ENCODE data around the gene PARP15.

PARP15 gene

DNA sequence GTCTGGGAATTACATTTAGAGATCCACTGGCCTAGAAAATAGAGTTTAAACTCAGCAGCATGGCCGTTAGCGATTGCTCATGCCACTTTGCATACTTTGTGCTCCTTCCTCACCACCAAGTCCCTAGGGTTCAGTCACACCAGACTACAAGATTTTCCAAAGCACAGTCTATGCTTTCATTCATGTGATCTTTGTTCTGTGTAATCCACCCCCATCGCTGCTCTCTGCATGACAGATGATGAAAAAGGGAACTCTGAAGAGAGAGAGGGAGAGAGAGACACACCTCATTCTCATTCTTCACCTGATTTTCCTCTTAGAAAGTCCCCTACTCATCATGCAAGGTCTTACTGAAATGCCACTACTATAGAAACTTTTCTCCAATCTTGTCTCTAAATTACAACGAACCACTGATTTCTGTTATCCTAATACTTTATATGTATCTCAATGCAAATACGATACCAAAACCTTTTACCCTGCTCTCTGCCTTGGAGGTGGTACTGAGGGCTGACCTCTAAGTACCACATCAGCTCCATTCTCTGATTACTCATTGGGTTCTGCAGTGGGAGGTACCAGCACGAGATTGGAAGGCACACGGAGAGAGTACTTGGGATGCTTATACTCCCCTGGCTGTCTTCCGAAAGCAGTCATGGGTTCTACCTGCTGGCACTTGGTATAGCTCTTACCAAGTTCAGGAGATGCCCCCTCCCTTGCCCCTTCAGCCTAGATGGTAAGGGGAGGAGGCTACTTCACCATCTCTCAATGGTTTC lies 1.1 kb upstream of the PARP15 start:
- peak; percentile 34 to 52 for DNase-seq

DNA sequence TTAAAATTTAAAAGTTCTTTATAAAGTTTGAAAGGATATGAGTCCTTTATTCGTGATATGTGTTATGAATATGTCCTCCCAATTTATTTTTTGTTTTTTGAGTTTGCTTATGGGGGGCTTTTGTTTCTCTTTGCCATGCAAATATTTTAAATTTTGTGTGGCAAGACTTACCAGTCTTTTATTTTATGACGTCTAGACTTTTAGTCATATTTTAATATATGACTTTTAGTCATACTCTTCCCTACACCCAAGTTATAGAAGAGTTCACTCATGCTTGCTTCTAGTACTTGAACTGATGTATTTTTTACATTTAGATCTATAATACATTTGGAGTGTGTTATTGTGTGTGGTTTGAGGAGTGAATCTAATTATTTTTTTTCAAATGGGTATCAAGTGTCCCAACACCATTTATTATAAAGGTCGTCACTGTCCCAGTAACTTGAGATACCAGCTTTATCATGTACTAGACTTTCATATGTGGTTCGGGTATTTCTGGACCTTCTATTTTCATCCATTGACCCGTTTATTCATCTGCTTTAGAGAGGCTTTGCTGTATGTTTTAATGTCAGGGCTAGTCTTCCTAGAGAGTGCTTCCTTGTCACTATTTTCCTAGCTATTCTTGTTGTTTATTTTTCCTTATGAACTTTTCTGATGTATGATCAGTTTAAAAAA lies 755 bp downstream of the PARP15 start:
- no peak for DNase-seq

DNA sequence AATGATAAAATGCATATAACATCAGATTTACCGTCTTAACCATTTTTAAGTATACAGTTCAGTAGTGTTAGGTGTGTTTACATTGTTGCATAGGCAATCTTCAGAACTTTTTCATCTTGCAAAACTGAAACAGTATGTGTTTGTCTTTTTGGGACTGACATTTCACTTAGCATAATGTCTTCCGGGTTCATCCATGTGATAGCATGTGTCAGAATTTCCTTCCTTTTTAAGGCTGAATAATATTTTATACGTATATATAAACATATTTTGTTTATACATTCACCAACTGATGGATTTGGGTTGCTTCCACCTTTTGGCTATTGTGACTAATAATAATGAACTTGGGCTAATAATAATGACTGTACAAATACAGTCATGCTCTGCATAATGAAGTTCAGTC lies 3.0 kb downstream of the PARP15 start:
- no peak for DNase-seq

DNA sequence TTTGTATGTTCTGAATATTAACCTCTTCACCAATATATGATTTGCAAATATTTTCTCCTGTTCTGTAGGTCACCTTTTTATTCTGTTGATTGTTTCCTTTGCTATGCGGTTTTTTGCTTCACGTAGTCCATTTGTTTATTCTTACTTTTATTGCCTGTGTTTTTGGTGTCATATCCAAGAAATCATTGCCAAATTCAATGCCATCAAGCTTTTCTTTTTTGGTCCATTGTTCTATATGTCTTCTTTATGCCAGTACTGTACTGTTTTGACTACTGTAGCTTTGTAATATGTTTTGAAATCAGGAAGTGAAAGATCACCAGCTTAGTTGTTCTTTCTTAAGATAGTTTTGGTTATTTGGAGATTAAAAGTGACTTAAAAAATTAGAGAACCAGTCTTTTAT lies 4.2 kb downstream of the PARP15 start:
- DNase-seq = no peak

DNA sequence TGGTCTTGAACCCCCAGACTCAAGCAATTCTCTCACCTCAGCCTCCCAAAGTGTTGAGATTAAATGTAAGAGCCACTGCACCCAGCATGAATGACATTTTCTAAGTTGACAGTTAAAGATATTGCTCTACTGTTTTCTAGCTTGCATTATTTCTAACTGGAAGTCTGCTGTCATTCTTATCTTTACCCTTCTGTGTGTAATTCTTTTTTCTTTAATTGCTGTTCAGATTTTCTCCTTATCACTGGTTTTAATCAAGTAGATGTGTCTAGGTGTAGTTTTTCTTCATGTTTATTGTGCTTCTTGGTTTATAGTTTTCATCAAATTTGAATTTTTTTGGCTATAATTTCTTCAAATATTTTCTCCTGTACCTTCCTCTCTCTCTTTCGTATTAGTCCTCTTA lies 4.9 kb downstream of the PARP15 start:
- DNase-seq = no peak

DNA sequence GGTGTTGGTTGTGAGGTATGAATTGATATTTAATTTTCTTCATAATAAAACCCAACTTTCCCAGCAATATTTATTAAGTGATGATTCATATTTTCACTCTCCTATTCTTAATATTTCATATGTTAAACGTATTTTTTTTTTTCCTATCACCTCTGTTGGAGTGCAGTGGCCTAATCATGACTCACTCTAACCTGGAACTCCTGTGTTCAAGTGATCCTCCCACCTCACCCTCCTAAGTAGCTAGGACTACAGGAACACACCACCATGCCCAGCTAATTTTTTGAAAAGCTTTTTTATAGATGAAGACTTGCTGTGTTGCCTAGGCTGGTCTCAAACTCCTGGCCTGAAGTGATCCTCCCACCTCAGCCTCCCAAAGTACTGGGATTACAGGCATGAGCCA lies 8.6 kb downstream of the PARP15 start:
- no peak for DNase-seq

DNA sequence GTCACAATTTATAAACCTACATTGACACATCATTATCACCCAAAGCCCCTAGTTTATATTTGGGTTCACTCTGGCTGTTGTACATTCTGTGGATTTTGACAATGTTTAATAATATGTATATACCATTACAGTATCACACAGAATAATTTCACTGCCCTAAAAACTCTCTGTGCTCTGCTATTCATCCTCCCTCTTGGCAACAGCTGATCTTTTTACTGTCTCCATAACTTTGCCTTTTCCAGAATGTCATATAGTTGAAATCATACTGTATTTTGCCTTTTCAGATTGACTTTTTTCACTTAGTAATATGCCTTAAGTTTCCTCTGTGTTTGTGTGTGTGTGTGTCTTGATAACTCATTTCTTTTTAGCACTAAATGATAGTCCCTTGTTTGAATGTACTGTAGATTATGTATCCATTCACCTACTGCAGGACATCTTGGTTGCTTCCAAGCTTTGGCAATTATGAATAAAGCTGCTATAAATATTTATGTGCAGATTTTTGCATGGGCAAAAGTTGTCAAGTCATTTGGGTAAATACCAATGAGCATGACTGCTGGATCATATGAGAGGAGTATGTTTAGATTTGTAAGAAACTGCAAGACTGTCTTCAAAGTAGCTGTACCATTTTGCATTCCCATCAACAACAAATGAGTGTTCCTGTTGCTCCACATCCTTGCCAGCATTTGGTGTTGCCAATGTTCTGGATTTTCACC lies 9.5 kb downstream of the PARP15 start:
- no peak for DNase-seq

DNA sequence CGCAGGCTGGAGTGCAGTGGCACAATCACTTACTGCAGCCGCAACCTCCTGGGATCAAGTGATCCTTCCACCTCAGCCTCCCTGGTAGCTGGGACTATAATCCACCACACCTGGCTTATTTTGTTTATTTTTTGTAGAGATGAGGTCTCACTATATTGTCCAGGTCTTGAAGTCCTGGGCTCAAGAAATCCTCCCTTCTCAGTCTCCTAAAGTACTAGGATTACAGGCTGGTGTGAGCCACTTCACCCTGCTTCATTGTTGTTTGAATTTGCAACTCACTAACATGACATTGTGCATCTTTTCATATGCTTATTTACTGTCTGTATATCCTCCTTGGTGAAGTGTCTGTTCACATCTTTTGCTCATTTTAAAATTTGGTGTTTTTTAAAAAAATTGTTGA lies 10.1 kb downstream of the PARP15 start:
- no peak for DNase-seq

DNA sequence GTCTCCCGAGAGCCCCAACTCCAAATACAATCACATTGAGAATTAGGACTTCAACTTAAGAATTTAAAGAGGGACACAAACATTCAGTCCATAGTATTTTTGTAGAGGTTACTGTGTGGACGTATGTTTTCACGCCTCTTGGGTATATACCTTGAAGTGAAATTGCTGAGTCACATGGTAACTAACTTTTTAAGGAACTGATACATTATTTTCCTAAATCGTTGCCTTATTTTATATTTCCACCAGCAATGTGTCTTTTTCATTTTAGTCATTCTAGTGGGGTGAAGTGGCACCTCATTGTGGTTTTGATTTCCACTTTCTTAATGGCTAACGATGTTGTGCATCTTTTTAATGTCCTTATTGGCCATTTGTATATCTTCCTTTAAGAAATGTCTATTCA lies 11.8 kb downstream of the PARP15 start:
- DNase-seq = no peak

DNA sequence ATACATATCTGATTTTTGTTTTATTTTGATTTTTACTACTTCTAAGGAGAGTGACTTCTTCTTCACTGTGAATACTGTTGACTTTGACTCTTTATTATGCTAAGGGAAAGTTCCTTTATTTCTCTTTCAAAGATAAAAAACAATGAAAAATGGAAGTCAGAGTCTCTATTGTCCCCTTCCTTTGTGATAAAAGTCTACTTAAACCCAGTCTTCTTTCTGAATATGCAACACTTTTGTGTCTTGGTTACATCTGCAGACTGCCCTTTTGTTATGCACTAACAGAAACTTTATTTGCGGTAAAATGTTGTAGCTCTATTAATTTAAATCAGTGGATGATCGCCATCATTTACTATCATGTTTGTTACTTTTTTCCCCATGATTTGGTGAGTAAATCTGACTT lies 13.2 kb downstream of the PARP15 start:
- DNase-seq = no peak

DNA sequence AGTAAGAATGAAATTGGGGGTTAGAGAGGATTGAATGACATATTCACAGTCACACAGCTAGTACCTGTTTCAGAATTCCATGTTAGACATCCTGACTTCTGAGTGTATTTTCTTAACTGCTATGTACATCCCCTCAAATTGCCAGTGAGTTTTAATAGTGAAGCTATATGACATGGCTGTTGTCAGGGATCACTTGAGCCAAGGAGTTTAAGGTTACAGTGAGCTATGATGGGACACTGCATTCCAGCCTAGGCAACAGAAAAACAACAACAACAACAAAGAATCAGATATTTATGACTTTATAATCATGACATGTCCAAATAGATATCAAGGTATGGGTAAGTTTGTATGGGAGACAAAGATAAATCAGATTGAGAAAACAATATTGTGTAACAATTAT lies 16.6 kb downstream of the PARP15 start:
- no peak for DNase-seq

DNA sequence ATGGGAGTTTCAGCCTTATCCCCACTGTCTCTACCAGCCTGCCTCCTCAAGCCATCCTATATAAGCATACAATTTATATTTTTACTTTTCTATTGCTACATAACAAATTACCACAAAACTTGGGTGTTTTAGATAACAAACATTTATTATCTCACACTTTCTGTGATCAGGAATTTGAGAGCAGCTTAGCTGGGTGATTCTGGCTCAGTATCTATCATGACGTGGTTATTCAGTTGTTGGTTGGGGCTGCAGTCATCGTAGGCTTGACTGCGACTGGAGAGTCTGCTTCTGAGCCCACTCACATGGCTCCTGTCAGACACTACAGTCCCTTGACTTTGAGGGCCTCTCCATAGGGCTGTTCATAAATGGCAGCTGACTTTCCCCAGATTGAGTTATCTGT lies 20.7 kb downstream of the PARP15 start:
- DNase-seq = no peak

DNA sequence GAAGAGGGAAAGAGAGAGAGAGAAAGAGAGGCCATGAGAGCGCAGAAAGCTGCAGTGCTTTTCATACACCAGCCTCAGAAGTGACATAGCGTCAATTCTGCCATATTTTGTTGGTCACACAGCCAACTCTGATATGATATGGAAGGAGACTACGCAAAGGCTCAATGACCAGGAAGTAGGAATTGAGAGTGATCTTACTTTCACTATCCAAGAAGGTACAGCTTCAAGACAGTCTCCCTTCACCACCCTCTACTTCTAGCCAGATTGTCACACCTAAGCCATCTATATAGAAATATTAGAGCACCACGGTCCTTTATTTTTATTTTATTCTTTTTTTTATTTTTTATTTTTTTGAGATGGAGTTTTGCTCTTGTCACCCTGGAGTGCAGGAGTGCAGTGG lies 21.1 kb downstream of the PARP15 start:
- DNase-seq = no peak

DNA sequence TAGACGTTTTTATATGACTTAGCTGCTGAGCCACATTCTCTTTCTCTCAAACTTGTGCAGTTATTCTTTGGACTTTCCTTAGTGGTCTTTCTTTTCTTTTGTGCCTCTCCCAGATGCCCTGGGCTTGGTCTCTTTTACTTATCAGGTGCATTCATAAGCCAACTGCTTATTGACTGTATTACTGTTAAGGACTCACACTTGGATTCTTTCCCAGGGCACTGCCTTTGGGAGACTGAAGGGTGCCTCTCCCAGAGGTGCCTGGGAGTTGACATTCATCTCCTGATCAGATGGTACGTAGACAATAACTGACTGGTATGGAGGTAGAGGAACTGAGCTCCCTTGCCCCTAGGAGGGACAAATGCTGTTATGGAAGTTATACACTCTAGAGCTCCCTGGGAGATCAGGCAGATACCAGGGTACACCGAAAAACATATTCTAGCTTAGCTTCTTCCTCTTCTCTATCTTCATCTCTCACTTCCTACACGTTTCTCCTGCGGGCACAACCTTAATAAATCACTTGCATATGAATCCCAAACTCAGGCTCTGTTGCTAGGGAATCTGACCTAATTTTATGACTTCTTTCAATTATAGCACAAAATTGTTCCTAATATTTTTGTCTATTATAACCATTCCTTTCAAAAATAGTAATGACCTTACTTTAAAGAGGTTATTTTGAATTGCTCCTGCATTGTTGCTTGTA lies 24.7 kb downstream of the PARP15 start:
- DNase-seq = no peak

DNA sequence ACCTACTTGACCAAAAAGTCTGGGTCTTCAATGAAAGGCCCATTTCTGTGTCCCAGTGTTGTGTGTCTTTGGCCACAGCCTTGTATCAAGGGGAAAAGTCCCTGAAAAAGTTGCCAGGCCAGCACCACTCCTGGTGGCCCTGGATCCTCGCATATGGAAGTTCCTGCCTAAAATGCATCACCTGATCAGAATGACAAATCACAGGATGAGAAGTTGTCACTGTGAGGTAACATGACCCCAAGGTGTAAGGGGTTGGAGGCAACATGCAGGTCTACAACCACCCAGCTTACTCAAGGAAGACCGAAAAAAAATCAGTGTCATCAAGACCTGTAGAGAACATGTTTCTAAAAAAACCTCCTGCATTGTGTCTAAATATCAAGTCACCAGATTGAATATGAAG lies 25.6 kb downstream of the PARP15 start:
- DNase-seq = no peak

DNA sequence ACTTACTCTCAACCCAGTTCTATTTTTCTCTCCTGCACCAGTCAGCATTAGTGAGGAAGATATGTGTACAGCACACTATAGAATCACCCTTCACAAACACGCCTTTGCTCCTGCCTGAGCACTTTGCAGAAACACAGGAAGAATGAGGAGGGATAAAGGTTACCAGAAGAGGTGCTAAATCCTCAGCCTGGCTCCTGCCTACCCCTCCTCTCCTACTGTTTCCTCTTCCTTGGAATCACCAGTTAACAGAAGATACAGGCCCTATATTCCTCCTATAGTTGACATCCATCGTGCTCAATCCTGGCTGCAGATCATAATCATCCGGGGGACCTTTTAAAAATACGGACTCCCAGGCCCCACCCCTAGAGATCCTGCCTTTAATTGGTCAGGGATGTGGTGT lies 28.9 kb downstream of the PARP15 start:
- DNase-seq = no peak

DNA sequence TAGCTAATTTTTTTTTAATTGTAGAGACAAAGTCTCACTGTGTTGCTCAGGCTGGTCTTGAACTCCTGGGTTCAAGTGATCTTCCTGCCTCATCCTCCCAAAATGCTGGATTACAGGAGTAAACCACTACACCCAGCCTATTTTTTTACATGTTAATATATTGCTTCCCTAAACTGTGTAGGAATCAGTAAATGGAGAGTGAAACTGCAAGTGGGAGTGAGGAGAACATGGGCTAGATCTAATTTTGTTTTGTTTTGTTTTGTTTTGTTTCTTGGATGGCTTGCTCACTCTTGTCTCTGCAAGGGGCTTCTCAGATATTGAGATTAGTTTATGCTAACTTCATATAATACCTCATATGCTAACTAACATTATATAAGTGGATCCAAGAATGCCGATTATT lies 31.5 kb downstream of the PARP15 start:
- DNase-seq = no peak

DNA sequence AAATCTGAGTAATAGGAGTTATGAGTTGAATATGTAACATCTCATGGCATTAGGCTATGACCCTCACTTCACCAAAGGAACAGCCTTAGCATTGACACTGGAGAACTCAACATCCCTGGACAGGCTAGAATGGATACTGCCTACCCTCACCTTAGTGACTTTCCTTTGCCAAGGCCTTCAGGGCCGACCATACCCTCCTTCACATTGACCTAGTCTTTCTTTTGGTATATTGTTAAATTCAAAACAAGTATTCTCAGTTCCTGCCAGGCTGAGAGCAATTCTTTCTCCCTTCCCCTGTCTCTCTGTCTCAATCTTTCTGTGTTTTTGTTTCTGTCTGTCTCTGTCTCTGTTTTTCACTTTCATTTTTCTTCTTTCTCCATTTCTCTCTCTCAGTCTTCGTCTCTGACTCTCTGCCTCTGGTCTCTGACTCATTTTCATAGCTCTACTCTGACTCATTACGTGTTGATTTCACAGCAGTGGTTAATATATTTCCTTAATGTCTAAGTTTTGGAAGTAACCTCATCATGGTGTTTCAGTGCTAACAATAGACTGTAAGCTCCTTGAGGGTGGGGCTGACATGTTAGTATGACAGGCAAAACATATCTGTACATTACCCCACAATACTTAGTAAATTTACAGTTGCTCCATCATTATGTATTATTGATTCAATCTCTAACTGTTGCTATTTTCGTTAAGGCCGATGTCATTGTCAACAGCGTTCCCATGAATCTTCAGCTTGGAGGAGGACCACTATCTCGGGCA lies 32.5 kb downstream of the PARP15 start:
- peak; percentile 57 to 58 for DNase-seq

DNA sequence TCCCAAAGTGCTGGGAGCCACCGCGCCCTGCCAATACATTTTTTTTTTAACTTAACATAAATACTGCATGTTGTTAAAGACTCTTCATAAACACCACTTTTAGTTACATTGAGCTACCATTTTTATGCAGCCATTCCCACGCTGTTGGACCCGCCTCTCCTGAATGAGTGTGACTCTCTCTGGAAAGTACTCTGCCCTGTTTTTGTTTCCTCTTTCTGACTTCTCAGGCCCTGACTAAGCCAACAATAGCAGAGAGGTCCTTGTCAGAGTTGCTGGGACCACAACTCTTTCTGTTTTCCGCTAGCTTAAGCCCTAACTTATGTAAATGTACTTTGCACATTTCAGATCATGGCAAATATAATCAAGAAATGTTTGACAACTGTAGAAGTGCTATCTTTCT lies 35.2 kb downstream of the PARP15 start:
- DNase-seq = no peak

DNA sequence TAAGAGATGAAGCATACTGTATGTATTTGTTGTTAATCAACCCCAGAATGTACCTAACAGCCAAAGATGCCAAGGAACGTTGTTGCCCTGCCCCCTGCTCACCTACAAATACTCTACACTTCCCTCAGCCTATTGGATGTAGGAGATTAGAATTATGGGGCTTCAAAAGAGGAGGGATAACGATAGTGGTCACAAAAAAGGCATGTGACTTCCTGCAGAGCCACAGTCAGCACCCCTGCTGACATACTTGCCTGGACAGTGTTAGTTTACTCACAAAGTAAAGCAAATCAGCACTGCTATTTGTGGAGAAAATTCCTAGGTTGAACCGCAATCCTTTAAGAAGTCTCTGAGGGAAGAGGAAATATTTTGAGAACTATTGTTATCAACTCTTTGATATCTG lies 37.9 kb downstream of the PARP15 start:
- no peak for DNase-seq

DNA sequence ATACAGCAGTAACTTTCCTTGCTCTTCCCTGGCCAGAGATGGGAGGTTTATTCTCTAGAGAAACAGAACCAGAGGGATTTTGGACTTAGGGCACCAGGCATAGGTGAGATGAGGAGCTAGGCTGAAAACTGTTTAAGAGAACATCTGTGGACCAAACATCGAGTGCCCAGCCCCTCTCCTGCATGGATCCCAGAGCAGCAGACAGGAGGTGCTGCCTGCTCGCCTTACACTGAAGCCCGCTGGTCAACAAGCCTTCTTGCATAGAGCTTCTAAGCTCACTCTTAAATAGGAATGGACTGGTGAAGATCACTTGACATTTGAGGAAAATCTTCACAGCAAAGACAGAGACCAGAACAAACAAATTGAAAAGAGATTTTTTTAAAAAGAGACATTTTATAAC lies 41.2 kb downstream of the PARP15 start:
- no peak for DNase-seq

DNA sequence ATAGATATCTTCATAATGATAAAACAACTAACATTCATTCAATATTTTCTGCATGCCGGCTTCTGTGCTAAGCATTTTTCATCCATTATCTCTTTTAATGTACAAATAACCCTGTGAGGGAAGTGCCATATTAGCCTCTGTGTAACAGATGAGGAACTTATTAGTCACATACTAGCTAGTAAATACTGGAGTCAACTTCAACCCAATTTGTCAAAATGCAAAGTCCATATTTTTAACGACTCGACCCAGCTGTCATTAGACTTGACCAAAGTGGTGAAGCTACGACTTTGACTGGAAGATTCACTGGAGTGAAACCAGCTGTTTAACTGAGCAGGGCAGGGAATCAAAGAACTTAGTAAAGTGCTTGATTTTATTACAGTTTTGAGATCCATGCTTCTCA lies 41.6 kb downstream of the PARP15 start:
- DNase-seq = no peak

DNA sequence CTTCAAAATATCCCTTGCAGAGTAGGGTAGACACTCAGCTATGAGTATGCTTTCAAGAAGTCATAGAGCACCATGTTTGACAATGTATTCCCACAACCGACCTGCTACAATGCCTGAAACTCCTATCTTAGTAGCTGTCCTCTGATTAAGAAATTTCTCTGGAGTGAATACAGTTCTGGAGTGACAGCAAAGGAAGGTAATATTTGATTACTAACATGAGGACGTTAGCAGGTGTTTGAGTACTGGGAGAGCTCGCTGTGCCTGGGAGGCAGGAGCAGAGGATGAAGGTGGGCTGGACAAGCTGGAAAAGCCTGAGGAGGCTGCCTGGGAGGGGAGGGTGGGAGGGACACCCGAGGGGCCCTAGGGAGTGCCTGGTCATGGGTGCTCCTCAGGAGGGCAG lies 42.9 kb downstream of the PARP15 start:
- DNase-seq = no peak

Measured in activated T-cell treated with anti-CD3 and anti-CD28 coated beads, Interleukin-2, amount 50 U/mL, for 48 hours (primary cell).